Measurements from ENCODE around the gene FCN2.

The FCN2 gene

GRCh38 chr9:134869554-134870300 is 10.9 kb upstream of the FCN2 start:
- DNase-seq (ENCODE audit: low read depth), result no peak

GRCh38 chr9:134870301-134870694 is 10.3 kb upstream of the FCN2 start:
- DNase-seq (ENCODE audit: low read depth), result no peak

GRCh38 chr9:134870746-134871662 is 9.6 kb upstream of the FCN2 start:
- DNase-seq (ENCODE audit: low read depth), result no peak

GRCh38 chr9:134871697-134872340 is 8.8 kb upstream of the FCN2 start:
- DNase-seq (ENCODE audit: low read depth), result no peak

- DNase-seq (ENCODE audit: low read depth), result no peak
Observed at GRCh38 chr9:134872482-134873231, 8.0 kb upstream of the FCN2 start.

GRCh38 chr9:134875371-134875770 is 5.2 kb upstream of the FCN2 start:
- DNase-seq (ENCODE audit: low read depth), result no peak

GRCh38 chr9:134877541-134877940 is 3.1 kb upstream of the FCN2 start:
- no peak for DNase-seq (ENCODE audit: low read depth)

- DNase-seq (ENCODE audit: low read depth), result no peak
Observed at GRCh38 chr9:134879664-134880483, 736 bp upstream of the FCN2 start.

- DNase-seq (ENCODE audit: low read depth), result no peak
Observed at GRCh38 chr9:134881313-134881670, 682 bp downstream of the FCN2 start.

- no peak for DNase-seq (ENCODE audit: low read depth)
Observed at GRCh38 chr9:134882204-134882785, 1.7 kb downstream of the FCN2 start.

- no peak for DNase-seq (ENCODE audit: low read depth)
Observed at GRCh38 chr9:134883040-134883782, 2.6 kb downstream of the FCN2 start.

GRCh38 chr9:134884492-134884891 is 3.9 kb downstream of the FCN2 start:
- no peak for DNase-seq (ENCODE audit: low read depth)

GRCh38 chr9:134885001-134885678 is 4.5 kb downstream of the FCN2 start:
- no peak for DNase-seq (ENCODE audit: low read depth)

- DNase-seq (ENCODE audit: low read depth), result no peak
Observed at GRCh38 chr9:134885679-134886412, 5.2 kb downstream of the FCN2 start.

GRCh38 chr9:134886413-134886913 is 5.9 kb downstream of the FCN2 start:
- no peak for DNase-seq (ENCODE audit: low read depth)

- no peak for DNase-seq (ENCODE audit: low read depth)
Observed at GRCh38 chr9:134887219-134887618, 6.6 kb downstream of the FCN2 start.

- DNase-seq (ENCODE audit: low read depth), result no peak
Observed at GRCh38 chr9:134887686-134888602, 7.3 kb downstream of the FCN2 start.

Measured in stimulated activated CD8-positive, alpha-beta memory T cell treated with anti-CD3 and anti-CD28 coated beads, Interleukin-12 subunit alpha, Interleukin-12 subunit beta, amount 100 ng/mL, for 4 hours (primary cell).